Activated CD4-positive, alpha-beta T cell treated with anti-CD3 and anti-CD28 coated beads for 24 hours (primary cell): ENCODE measurements around the gene AP1G1.
A peak's percentile ranks its signal among the peaks of the same experiment; 100 is the strongest.
"Not testable (repeated sequence)": the region's sequence is repeated elsewhere in the genome, so short reads cannot be mapped to it uniquely, and the experiment has no call there.

Experiments
- DNase-seq, 2 donors: peaks; one replicate each; pipeline ENCODE4 v3.0.0-alpha.2; 2020; ENCODE audit warnings: low read depth in 2 of 2

The AP1G1 gene

GRCh38 chr16:71810155-71810530, 1.5 kb upstream of the AP1G1 start:
- not testable (repeated sequence) for DNase-seq

GRCh38 chr16:71807905-71808592, 585 bp downstream of the AP1G1 start:
- peak in 1 of 2 donors; percentile 36 for DNase-seq

- DNase-seq, result no peak
Observed at GRCh38 chr16:71803305-71803690, 5.3 kb downstream of the AP1G1 start.

- no peak for DNase-seq
Observed at GRCh38 chr16:71796501-71797097, 12.0 kb downstream of the AP1G1 start.

GRCh38 chr16:71794943-71795342, 13.7 kb downstream of the AP1G1 start:
- no peak for DNase-seq

- no peak for DNase-seq
Observed at GRCh38 chr16:71794018-71794417, 14.6 kb downstream of the AP1G1 start.

- DNase-seq, result no peak
Observed at GRCh38 chr16:71792176-71792575, 16.5 kb downstream of the AP1G1 start.

GRCh38 chr16:71790329-71790728, 18.3 kb downstream of the AP1G1 start:
- not testable (repeated sequence) for DNase-seq

GRCh38 chr16:71789136-71789535, 19.5 kb downstream of the AP1G1 start:
- DNase-seq, result no peak

- no peak for DNase-seq
Observed at GRCh38 chr16:71788578-71788977, 20.1 kb downstream of the AP1G1 start.

- not testable (repeated sequence) for DNase-seq
Observed at GRCh38 chr16:71785143-71785542, 23.5 kb downstream of the AP1G1 start.

GRCh38 chr16:71784093-71784492, 24.5 kb downstream of the AP1G1 start:
- DNase-seq, result no peak

- no peak for DNase-seq
Observed at GRCh38 chr16:71781741-71782140, 26.9 kb downstream of the AP1G1 start.

GRCh38 chr16:71780521-71781089, 28.0 kb downstream of the AP1G1 start:
- DNase-seq, result no peak

- DNase-seq, result no peak
Observed at GRCh38 chr16:71778780-71779179, 29.9 kb downstream of the AP1G1 start.

- no peak for DNase-seq
Observed at GRCh38 chr16:71777329-71777728, 31.3 kb downstream of the AP1G1 start.

GRCh38 chr16:71775949-71776348, 32.7 kb downstream of the AP1G1 start:
- DNase-seq, result no peak

GRCh38 chr16:71771571-71771970, 37.1 kb downstream of the AP1G1 start:
- DNase-seq, result no peak

GRCh38 chr16:71769222-71769621, 39.4 kb downstream of the AP1G1 start:
- DNase-seq, result no peak

- DNase-seq, result no peak
Observed at GRCh38 chr16:71767060-71767900, 41.4 kb downstream of the AP1G1 start.

GRCh38 chr16:71762186-71762585, 46.4 kb downstream of the AP1G1 start:
- DNase-seq, result no peak

GRCh38 chr16:71761097-71761496, 47.5 kb downstream of the AP1G1 start:
- DNase-seq, result no peak
